Activated CD8-positive, alpha-beta T cell treated with anti-CD3 and anti-CD28 coated beads for 36 hours (primary cell): Measurements from ENCODE around the gene THOC6. TPM values are rescaled to one million over a fixed set of nuclear protein-coding genes. Genes with fewer than 3 reads are reported as not detected.
"Not testable (repeated sequence)": the region's sequence is repeated elsewhere in the genome, so short reads cannot be mapped to it uniquely, and the experiment has no call there.

Experiments used
- ATAC-seq: fragments of 200-7000 bp; cut with Tn5 transposase; one replicate; pipeline ENCODE4 v1.10.0; 2021; ENCODE audit warnings: mild to moderate bottlenecking, moderate library complexity
- CTCF ChIA-PET: fragments of 350-600 bp; sonication (Branson Sonifier 250); formaldehyde crosslinking; loops from one replicate; lab custom pipeline; 2021; ENCODE audit warnings: antibody characterized with exemption; lab: Charles Lee
- POLR2A ChIA-PET: fragments of 350-600 bp; sonication (Branson Sonifier 250); formaldehyde crosslinking; loops from one replicate; lab custom pipeline; 2021; ENCODE audit warnings: antibody characterized with exemption; lab: Charles Lee
- DNase-seq: peaks from one replicate; pipeline ENCODE4 v3.0.0-alpha.2; 2020
- H3K27ac Mint-ChIP-seq: one replicate; pipeline ENCODE4 v1.8.0; 2021; ENCODE audit warnings: mild to moderate bottlenecking, mixed read lengths
- H3K27me3 Mint-ChIP-seq: one replicate; pipeline ENCODE4 v1.8.0; 2021; ENCODE audit warnings: mixed read lengths
- H3K36me3 Mint-ChIP-seq: one replicate; pipeline ENCODE4 v1.8.0; 2021; ENCODE audit warnings: low read depth, mixed read lengths
- H3K4me1 Mint-ChIP-seq: one replicate; pipeline ENCODE4 v1.8.0; 2021; ENCODE audit warnings: low read depth, mixed read lengths
- H3K4me3 Mint-ChIP-seq: one replicate; pipeline ENCODE4 v1.8.0; 2021; ENCODE audit warnings: mild to moderate bottlenecking, moderate library complexity, mixed read lengths
- H3K9me3 Mint-ChIP-seq: one replicate; pipeline ENCODE4 v1.8.0; 2021; ENCODE audit warnings: mixed read lengths
- intact Hi-C: fragments of 100-400 bp; cut with micrococcal nuclease; formaldehyde crosslinking; loops from one replicate; pipeline ENCODE4 v1.10.0; 2022
- total RNA-seq, 2 experiments: library from RNA; stranded (reverse); gene quantifications; one replicate each; pipeline ENCODE4 v1.2.3, GENCODE V29; 2021
- TF ChIP-seq, protein P1 (sequence below): fragments of 200-600 bp; IDR thresholded peaks from one replicate; pipeline ENCODE4 v1.8.0; 2022; ENCODE audit warnings: antibody characterized with exemption, mild to moderate bottlenecking

Gene THOC6
- total RNA-seq, 2 experiments from 2014 or later, result 55.4 to 56.6 TPM

GRCh38 chr16:3054965-3055733, 31.3 kb downstream of the THOC6 start:
- H3K4me3 Mint-ChIP-seq, result peak overlapping the region; percentile 26
- peak; percentile 53 for DNase-seq
- TF ChIP-seq, protein P1, sequence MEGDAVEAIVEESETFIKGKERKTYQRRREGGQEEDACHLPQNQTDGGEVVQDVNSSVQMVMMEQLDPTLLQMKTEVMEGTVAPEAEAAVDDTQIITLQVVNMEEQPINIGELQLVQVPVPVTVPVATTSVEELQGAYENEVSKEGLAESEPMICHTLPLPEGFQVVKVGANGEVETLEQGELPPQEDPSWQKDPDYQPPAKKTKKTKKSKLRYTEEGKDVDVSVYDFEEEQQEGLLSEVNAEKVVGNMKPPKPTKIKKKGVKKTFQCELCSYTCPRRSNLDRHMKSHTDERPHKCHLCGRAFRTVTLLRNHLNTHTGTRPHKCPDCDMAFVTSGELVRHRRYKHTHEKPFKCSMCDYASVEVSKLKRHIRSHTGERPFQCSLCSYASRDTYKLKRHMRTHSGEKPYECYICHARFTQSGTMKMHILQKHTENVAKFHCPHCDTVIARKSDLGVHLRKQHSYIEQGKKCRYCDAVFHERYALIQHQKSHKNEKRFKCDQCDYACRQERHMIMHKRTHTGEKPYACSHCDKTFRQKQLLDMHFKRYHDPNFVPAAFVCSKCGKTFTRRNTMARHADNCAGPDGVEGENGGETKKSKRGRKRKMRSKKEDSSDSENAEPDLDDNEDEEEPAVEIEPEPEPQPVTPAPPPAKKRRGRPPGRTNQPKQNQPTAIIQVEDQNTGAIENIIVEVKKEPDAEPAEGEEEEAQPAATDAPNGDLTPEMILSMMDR, result no peak
- peak; percentile 11 for ATAC-seq
- intact Hi-C loops, result no loop called here
- H3K27me3 Mint-ChIP-seq, result no peaks in the 10 kb centered on the region
- H3K27ac Mint-ChIP-seq, result peak overlapping the region; percentile 82
- CTCF ChIA-PET, result interaction anchor here (6.3 to 14.0 kb wide), 2 partner anchors 25 to 73 kb away, joined by 64 to 288 read pairs; no protein-coding TSS in a partner anchor
- peaks cover 48% of the 10 kb centered on the region for H3K4me1 Mint-ChIP-seq
- POLR2A ChIA-PET, result interaction anchor here (0.9 kb wide), 1 partner anchor 74 kb away, joined by 3 read pairs; no protein-coding TSS in a partner anchor
- H3K9me3 Mint-ChIP-seq, result no peaks in the 10 kb centered on the region
- H3K36me3 Mint-ChIP-seq, result peaks cover 27% of the 10 kb centered on the region

DNA sequence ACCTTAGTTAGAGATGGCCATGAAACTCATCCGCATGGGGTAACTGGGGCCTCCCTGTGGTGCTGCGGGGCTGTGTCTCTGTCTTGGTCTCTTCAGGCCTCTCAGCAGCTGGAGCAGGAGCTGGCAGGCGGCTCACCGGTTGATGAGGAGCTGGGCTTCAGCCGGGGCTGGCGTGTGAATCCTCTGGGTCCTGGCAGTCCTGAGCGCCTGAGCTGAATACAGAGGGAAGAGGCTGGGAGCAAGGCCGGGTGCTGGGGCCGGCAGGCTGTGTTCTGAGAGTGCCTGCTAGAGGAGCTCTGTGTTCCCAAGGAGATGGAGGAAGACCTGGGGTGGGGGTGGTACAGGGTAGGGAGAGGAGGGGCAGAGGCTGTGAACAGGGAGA, 31.9 kb downstream of the THOC6 start:
- Mint-ChIP-seq H3K36me3 (peaks cover 27% of the 10 kb centered on the region), H3K27ac (peak overlapping the region; percentile 82), H3K4me1 (peaks cover 54% of the 10 kb centered on the region)
- H3K9me3 Mint-ChIP-seq, intact Hi-C loops, ATAC-seq, H3K4me3 Mint-ChIP-seq, DNase-seq, H3K27me3 Mint-ChIP-seq: not testable (repeated sequence)
- ChIA-PET POLR2A (interaction anchor here (0.8 to 1.5 kb wide), 3 partner anchors 8 to 73 kb away, joined by 3 to 7 read pairs (median 3); no protein-coding TSS in a partner anchor), CTCF (interaction anchor here (1.2 to 14.0 kb wide), 3 partner anchors 26 to 73 kb away, joined by 4 to 288 read pairs (median 64); no protein-coding TSS in a partner anchor)

- Mint-ChIP-seq H3K9me3 (no peaks in the 10 kb centered on the region), H3K4me3 (peak overlapping the region; percentile 61), H3K27ac (peak overlapping the region; percentile 63), H3K4me1 (peaks cover 51% of the 10 kb centered on the region), H3K27me3 (no peaks in the 10 kb centered on the region), H3K36me3 (peaks cover 27% of the 10 kb centered on the region)
- DNase-seq (no peak), ATAC-seq (no peak)
- intact Hi-C loops, result no loop called here
- POLR2A ChIA-PET, result interaction anchor here (0.8 to 1.5 kb wide), 3 partner anchors 9 to 36 kb away, joined by 3 to 7 read pairs (median 3); partner anchors contain the start of genes HCFC1R1 and THOC6
- CTCF ChIA-PET, result interaction anchor here (1.2 to 14.0 kb wide), 4 partner anchors 27 to 113 kb away, joined by 4 to 288 read pairs (median 39); no protein-coding TSS in a partner anchor
- TF ChIP-seq, protein P1, result no peak
Measured at GRCh38 chr16:3056336-3057180, 32.7 kb downstream of the THOC6 start.

DNA sequence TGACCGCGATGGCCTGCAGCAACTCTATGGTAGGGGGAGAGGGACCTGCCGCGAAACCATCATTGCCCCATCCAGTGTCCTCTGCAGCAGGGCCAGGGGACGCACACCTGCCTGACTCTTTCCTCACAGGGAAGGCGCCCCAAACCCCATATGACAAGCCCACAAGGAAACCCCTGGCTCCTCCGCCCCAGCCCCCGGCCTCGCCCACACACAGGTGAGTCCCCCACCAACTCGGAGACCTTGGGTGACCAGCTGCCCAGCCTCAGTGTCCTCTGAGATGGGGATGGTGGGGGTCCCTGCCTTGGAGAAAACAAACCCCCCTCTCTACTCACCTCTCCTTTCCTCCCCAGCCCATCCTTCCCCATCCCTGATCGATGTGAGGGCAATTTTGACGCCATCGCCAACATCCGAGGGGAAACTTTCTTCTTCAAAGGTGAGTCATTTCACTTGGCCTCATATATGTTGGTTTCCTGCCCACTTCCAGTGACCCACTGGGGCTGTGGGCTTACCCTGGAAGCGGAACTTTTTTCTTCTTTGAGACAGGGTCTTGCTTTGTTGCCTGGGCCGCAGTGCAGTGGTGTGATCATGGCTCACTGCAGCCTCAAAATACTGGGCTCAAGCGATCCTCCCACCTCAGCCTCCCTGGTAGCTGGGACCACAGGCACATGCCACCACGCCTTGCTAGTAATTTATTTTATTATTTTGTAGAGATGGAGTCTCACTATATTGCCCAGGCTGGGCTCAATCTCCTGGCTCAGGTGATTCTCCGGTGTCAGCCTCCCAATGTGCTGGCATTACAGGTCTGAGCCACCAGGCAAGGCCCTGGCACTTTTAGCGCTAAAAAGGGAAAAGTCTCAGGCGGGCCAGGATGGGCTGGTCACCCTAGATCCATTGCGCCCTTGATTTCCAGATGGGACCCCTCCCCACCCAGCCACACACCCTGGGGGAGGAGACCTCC, 33.6 kb downstream of the THOC6 start:
- DNase-seq (peak; percentile 35), ATAC-seq (no peak)
- TF ChIP-seq, protein P1, result no peak
- peak overlapping the region; percentile 61 for H3K4me3 Mint-ChIP-seq
- intact Hi-C loops, result no loop called here
- H3K9me3 Mint-ChIP-seq, result no peaks in the 10 kb centered on the region
- H3K4me1 Mint-ChIP-seq, result peaks cover 53% of the 10 kb centered on the region
- ChIA-PET CTCF (interaction anchor here (1.1 to 14.0 kb wide), 16 partner anchors 8 to 142 kb away, joined by 3 to 288 read pairs (median 14); partner anchors contain the start of genes ZNF213 and ZSCAN10), POLR2A (interaction anchor here (1.1 to 3.5 kb wide), 4 partner anchors 9 to 34 kb away, joined by 3 to 27 read pairs (median 6); partner anchors contain the start of genes HCFC1R1 and THOC6)
- H3K36me3 Mint-ChIP-seq, result peaks cover 25% of the 10 kb centered on the region
- peak overlapping the region; percentile 68 for H3K27ac Mint-ChIP-seq
- H3K27me3 Mint-ChIP-seq, result no peaks in the 10 kb centered on the region
